Measurements from ENCODE around the gene ONECUT3.

ONECUT3 gene

DNA sequence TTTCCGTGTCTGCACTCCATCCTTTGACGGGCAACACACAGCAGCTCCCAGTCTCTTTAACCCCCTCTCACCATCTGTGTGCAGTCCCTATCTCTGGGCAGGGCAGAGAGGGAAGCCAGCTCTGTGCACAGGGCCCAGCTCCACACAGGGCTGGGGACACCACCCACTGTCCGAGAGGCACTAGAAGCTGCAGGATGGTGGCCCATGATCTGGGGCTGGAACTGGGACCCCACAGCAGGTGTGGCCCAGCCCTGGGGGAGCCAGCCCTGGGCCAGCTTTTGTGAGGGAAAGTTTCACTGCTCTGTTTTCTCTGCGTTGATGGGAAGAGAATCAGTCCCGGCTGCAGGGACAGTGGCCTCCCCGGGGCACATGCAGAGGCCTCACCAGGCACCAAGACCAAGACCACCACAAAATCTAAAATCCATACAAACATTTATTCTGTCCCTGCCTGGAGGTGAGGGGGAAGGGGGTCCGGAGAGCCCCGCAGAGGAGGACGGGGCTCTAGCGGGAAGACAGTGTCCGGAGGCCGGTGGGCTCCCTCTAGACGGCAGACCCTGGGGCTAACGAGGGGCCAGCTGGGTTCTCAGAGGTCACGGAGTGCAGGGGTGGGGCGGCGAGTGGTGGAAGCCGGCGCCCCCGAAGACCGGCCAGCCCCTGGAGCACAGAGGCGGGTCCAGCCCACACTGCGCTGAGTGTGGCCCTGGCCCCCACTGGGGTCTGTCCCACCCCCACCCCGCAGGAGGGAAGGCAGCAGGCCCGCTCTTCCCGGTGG, 61.7 kb downstream of the ONECUT3 start:
- DNase-seq (ENCODE audit: low spot score), result no peak

GRCh38 chr19:1815605-1816529, 62.6 kb downstream of the ONECUT3 start:
- no peak for DNase-seq (ENCODE audit: low spot score)

DNA sequence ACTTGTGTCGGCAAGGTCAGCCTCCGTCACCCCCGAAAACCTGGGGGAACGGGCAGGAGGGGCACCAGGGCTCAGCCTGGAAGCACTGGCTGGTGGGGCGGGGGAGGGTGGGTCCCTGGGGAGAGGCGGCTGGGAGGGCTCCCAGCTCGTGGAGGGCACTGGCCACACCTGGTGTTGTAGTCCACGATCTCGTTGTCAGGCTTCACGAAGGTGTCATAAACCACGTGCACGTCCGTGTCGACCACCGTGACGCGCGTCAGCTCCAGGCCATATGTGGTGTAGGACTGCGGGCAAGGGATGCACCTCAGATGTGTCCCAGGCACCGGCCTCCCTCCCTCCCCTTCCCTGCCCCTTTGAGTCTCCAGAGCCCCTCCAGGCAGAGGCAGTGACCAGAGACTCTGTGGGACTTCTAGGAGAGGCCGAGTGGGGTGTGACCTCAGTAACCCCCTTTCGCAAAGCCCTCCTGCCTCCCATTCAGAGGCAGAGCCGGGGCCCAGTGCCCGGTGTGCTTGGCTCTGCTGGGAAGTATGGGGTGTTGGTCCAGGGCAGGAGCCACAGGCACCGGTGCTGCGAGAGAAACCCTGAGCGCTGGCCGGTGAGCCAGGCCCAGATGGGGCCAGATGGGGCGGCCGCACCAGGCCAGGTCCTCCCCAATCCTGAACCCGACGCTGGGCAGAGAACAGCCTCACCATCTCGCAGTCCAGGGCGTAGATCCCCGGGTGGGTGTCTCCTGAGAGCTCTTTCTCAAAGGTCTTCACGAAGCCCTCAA, 63.4 kb downstream of the ONECUT3 start:
- DNase-seq (ENCODE audit: low spot score), result no peak

- no peak for DNase-seq (ENCODE audit: low spot score)
Measured at GRCh38 chr19:1817553-1818179, 64.4 kb downstream of the ONECUT3 start.

GRCh38 chr19:1818549-1819195, 65.4 kb downstream of the ONECUT3 start:
- DNase-seq (ENCODE audit: low spot score), result no peak

GRCh38 chr19:1819341-1820255, 66.3 kb downstream of the ONECUT3 start:
- DNase-seq (ENCODE audit: low spot score), result no peak

- no peak for DNase-seq (ENCODE audit: low spot score)
Measured at GRCh38 chr19:1822210-1822609, 68.9 kb downstream of the ONECUT3 start.

DNA sequence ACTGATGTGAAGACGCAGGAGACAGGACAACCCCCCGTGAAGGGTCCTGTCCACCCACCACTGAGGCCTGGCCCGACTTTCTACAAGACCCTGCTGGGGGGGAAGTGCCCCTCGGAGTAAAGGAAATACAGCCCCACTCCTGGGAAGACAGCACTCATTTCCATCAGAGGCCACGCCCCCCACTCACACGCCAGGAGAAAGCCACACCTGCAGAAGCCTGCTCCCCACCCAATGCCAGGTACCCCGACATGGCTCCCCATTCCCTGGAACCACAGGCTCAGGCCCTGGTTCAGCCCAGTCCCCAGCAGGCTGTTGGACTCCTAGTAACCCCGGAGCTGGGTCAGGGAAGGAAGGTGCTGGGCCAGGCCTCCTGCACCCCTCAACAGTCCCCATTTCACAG, 69.7 kb downstream of the ONECUT3 start:
- DNase-seq (ENCODE audit: low spot score), result no peak

- no peak for DNase-seq (ENCODE audit: low spot score)
Measured at GRCh38 chr19:1823539-1824251, 70.4 kb downstream of the ONECUT3 start.

- DNase-seq (ENCODE audit: low spot score), result no peak
Measured at GRCh38 chr19:1824252-1824622, 70.9 kb downstream of the ONECUT3 start.

DNA sequence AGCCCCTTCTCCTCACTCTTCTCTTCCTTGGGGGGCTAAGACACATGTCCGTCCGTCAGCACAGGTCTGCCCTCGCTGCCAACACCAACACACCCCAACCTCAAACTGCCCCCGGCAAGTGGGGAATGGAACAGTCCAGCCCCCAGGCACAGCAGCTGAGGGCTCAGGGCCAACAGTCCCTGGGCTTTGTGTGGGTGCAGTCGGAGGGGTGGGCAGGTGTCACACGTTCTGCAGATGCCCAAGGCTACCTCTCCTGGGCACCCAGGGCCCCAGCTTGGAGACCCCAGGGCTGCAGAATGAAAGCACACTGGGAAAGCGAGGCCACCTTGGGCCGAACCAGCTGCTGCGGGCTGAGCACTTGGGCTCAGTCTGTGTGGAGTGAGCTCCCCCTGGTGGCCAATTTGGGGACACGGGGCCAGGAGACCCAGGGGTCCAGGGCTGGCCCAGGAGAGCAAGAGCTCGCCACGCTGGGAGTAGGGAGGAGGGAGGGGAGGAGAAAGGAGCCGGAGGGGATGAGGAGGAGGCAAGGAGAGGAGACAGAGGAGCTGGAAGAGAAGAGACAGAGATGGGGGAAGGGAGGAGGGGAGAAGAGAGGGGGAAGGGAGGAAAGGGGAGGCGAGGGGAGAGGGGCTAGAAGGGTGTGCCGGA, 72.7 kb downstream of the ONECUT3 start:
- DNase-seq (ENCODE audit: low spot score), result peak; percentile 76

DNA sequence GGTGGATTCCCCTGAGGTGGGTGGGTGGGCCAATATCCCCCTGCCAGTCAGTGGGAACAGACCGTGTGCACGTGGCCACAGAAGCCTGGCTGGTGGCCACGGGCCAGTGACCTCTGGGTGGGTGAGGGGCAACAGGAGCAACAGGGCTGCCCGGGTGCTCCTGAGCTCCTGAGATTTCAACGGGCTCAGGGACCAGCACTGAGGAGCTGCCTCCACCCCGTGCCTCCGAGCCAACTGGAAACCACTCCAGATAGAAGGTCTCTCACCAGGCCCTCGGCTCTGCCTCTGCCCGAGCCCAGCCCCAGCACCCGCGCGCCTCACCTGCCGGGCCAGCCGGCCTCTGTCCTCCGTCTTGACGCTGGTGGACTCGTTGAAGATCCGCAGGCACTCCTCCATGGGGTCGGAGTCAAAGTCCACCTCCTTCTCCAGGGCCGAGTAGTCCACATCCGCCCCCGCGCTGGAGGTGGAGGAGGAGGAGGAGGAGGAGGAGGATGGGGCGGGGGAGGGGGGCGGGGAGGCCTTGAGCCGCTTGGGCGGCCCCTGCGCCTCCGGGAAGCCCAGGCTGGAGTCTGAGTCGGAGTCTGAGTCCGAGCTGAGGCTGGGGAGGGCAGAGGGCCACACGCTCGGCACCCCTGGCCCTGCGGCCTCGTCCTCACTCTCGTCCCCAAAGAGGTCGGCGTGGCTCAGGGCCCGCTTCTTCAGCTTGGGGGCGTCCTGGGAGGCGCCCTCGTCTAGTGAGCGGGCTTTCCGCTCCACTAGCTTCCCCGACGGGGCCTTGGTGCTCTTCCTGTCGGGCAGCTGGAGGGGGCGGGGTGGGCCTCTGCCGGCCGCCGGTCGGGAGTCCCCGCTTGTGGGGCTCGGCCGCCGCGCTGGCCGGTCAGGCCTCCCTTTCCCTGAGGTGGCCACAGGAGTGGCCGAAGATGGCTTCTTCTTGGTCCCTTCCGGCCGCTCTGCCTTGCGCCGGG, 73.5 kb downstream of the ONECUT3 start:
- no peak for DNase-seq (ENCODE audit: low spot score)

GRCh38 chr19:1827566-1828278, 74.4 kb downstream of the ONECUT3 start:
- DNase-seq (ENCODE audit: low spot score), result no peak

GRCh38 chr19:1828279-1829238, 75.3 kb downstream of the ONECUT3 start:
- no peak for DNase-seq (ENCODE audit: low spot score)

DNA sequence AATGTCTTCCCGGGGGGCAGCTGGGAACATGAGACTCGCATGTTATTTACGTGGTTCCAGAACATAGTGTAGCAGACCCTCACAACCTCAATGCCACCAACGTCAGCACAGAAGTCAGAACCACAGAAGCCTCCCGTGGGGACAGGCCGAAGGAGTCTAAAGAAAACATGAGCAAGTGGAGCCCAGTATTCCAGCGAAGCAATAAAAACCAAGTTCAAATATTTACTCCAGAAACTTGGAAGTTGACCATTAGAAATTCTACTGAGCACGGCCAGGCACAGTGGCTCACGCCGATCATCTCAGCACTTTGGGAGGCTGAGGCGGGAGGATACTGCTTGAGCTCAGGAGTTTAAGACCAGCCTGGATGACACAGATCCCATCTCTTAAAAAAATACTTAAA, 76.7 kb downstream of the ONECUT3 start:
- no peak for DNase-seq (ENCODE audit: low spot score)

DNA sequence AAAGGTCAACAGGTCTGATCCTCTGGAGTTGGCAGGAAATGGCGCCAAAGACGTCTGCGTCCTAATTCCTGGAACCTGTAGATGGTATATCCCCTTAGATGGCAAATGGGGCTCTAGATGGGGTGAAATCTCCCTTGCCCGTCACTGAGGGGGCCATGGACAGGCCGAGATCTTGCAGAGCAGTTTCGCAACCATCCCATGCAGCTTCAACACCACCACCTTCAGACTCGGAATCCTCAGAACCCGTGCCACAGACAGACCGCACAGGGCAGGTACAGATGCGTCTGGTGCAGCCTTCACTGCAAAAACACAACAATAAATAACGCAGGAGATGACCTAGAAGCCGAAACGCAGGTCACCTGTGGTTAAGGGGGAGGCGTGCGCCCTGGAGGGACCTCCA, 77.3 kb downstream of the ONECUT3 start:
- no peak for DNase-seq (ENCODE audit: low spot score)
